ENCODE data around the gene MYO9B.

MYO9B gene

GRCh38 chr19:17145546-17146497 lies 70.2 kb downstream of the MYO9B start:
- DNase-seq (ENCODE audit: low read depth): no peak
- no peak for TF ChIP-seq CTCF (IDR thresholded peaks at IDR 0.05; ENCODE audit: low read length, missing control alignments)
- H3K4me3 ChIP-seq (replicated peaks; ENCODE audit: low read depth, low read length): no peak overlapping the region

DNA sequence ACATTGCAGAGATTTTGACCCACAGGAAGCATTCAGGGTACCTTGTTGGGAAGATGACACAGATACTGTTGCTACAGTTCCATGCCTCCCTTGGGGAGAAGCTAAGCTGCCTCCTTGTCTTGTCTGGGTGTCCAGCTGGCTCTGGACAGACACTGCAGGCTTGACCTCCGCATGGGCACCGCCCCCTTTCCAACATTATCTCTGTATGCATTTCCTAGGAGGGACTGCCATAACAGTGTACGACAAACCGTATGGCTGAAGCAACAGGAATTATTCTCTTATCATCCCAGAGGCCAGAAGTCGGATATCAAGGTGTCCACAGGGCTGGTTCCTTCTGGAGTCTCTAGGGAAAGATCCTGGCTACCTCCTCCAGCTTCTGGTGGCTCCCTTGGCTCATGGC lies 72.6 kb downstream of the MYO9B start:
- no peak overlapping the region for H3K4me3 ChIP-seq (replicated peaks; ENCODE audit: low read depth, low read length)
- DNase-seq (ENCODE audit: low read depth): no peak
- no peak for TF ChIP-seq CTCF (IDR thresholded peaks at IDR 0.05; ENCODE audit: low read length, missing control alignments)

- no peak for DNase-seq (ENCODE audit: low read depth)
- TF ChIP-seq CTCF (IDR thresholded peaks at IDR 0.05; ENCODE audit: low read length, missing control alignments): no peak
- H3K4me3 ChIP-seq (replicated peaks; ENCODE audit: low read depth, low read length): no peak overlapping the region
These were observed 74.0 kb downstream of the MYO9B start for GRCh38 chr19:17149393-17150135.

DNA sequence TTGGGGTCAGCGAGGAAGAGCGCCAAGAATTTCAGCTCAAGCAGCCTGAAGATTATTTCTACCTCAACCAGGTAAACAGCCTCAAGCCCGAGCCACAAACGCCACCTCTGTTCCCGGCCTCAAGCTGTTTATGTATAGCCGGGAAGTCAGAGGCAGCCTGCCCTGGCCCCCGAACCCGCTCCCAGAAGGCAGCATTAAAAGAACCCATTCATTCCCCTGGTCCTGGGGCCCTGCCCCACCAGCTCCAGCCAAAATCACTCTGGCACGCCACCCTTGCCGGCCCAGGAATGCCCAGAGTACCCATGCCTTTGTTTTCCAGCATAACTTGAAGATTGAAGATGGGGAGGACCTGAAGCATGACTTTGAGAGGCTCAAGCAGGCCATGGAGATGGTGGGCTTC lies 78.4 kb downstream of the MYO9B start:
- no peak overlapping the region for H3K4me3 ChIP-seq (replicated peaks; ENCODE audit: low read depth, low read length)
- TF ChIP-seq CTCF (IDR thresholded peaks at IDR 0.05; ENCODE audit: low read length, missing control alignments): no peak
- no peak for DNase-seq (ENCODE audit: low read depth)

DNA sequence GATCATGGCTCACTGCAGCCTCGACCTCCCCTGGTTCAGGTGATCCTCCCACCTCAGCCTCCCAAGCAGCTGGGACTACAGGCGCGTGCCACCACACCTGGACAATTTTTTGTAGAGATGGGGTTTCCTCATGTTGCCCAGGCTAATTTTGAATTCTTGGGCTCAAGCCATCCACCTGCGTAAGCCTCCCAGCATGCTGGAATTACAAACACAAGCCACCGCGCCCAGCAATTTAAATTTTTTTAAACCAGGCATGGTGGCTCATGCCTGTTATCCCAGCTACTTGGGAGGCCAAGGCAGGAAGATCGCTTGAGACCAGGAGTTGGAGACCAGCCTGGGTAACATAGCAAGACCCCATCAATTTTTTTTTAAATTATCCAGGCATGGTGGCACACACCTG lies 79.7 kb downstream of the MYO9B start:
- no peak for TF ChIP-seq CTCF (IDR thresholded peaks at IDR 0.05; ENCODE audit: low read length, missing control alignments)
- no peak overlapping the region for H3K4me3 ChIP-seq (replicated peaks; ENCODE audit: low read depth, low read length)
- DNase-seq (ENCODE audit: low read depth): no peak

- no peak for DNase-seq (ENCODE audit: low read depth)
- no peak overlapping the region for H3K4me3 ChIP-seq (replicated peaks; ENCODE audit: low read depth, low read length)
- no peak for TF ChIP-seq CTCF (IDR thresholded peaks at IDR 0.05; ENCODE audit: low read length, missing control alignments)
These were observed 80.8 kb downstream of the MYO9B start for GRCh38 chr19:17156296-17156946.

Measured in fibroblast of pulmonary artery (primary cell).